IPS-18a (cell line): ENCODE measurements around the gene GARNL3.

Experiments
- H3K27ac ChIP-seq: one replicate; pipeline ENCODE4 v1.5.1; 2013; ENCODE audit warnings: low read length
- H3K27me3 ChIP-seq: one replicate; pipeline ENCODE4 v1.6.1; 2013; ENCODE audit warnings: mild to moderate bottlenecking, low read length; ENCODE audit not compliant: control insufficient read depth, insufficient read depth
- H3K36me3 ChIP-seq: one replicate; pipeline ENCODE4 v1.6.1; 2013; ENCODE audit warnings: low read depth, low read length; ENCODE audit not compliant: control insufficient read depth
- H3K4me1 ChIP-seq: one replicate; pipeline ENCODE4 v1.6.1; 2013; ENCODE audit warnings: low read depth, low read length; ENCODE audit not compliant: control insufficient read depth
- H3K4me3 ChIP-seq: one replicate; pipeline ENCODE4 v1.5.1; 2013; ENCODE audit warnings: low read length
- H3K9ac ChIP-seq: one replicate; pipeline ENCODE4 v1.6.1; 2013; ENCODE audit warnings: mild to moderate bottlenecking, low read length, moderate library complexity
- H3K9me3 ChIP-seq: one replicate; pipeline ENCODE4 v1.6.1; 2013; ENCODE audit warnings: low read depth, low read length; ENCODE audit not compliant: control insufficient read depth

Gene GARNL3

GRCh38 chr9:127264462-127265219, at the start of gene GARNL3:
GARNL3 (plus strand) TSS chr9:127264774; CDS start chr9:127264878, 104 bp downstream.
- Histone ChIP-seq H3K36me3 (no peaks in the 10 kb centered on the region), H3K4me3 (no peak within 1 kb of the TSS), H3K9ac (no peak within 1 kb of the TSS), H3K4me1 (peaks cover 11% of the 10 kb centered on the region), H3K27me3 (no peaks in the 10 kb centered on the region), H3K27ac (no peak within 1 kb of the TSS), H3K9me3 (no peaks in the 10 kb centered on the region)

- Histone ChIP-seq H3K9ac (no peak overlapping the region), H3K4me3 (no peak overlapping the region), H3K4me1 (peaks cover 7% of the 10 kb centered on the region), H3K27ac (no peak overlapping the region), H3K27me3 (no peaks in the 10 kb centered on the region), H3K36me3 (no peaks in the 10 kb centered on the region), H3K9me3 (no peaks in the 10 kb centered on the region)
Measured at GRCh38 chr9:127215268-127216209, 49.0 kb upstream of the GARNL3 start.

- H3K4me1 ChIP-seq: no peaks in the 10 kb centered on the region
- H3K4me3 ChIP-seq: no peak overlapping the region
- H3K36me3 ChIP-seq: no peaks in the 10 kb centered on the region
- H3K9me3 ChIP-seq: no peaks in the 10 kb centered on the region
- no peaks in the 10 kb centered on the region for H3K27me3 ChIP-seq
- no peak overlapping the region for H3K27ac ChIP-seq
- H3K9ac ChIP-seq: no peak overlapping the region
Measured at GRCh38 chr9:127216210-127216887, 48.2 kb upstream of the GARNL3 start.

GRCh38 chr9:127216888-127217217, 47.7 kb upstream of the GARNL3 start:
- Histone ChIP-seq H3K9me3 (no peaks in the 10 kb centered on the region), H3K27me3 (no peaks in the 10 kb centered on the region), H3K36me3 (no peaks in the 10 kb centered on the region), H3K9ac (no peak overlapping the region), H3K27ac (no peak overlapping the region), H3K4me1 (no peaks in the 10 kb centered on the region), H3K4me3 (no peak overlapping the region)

- H3K27ac ChIP-seq: no peak overlapping the region
- H3K4me1 ChIP-seq: peaks cover 4% of the 10 kb centered on the region
- no peak overlapping the region for H3K4me3 ChIP-seq
- peaks cover 8% of the 10 kb centered on the region for H3K27me3 ChIP-seq
- no peak overlapping the region for H3K9ac ChIP-seq
- no peaks in the 10 kb centered on the region for H3K9me3 ChIP-seq
- no peaks in the 10 kb centered on the region for H3K36me3 ChIP-seq
Measured at GRCh38 chr9:127218818-127219217, 45.8 kb upstream of the GARNL3 start.

GRCh38 chr9:127219520-127219919, 45.1 kb upstream of the GARNL3 start:
- Histone ChIP-seq H3K27ac (no peak overlapping the region), H3K4me1 (peaks cover 7% of the 10 kb centered on the region), H3K9ac (no peak overlapping the region), H3K27me3 (peaks cover 11% of the 10 kb centered on the region), H3K36me3 (no peaks in the 10 kb centered on the region), H3K4me3 (no peak overlapping the region), H3K9me3 (no peaks in the 10 kb centered on the region)

GRCh38 chr9:127221695-127222094, 42.9 kb upstream of the GARNL3 start:
- peaks cover 21% of the 10 kb centered on the region for H3K27me3 ChIP-seq
- no peaks in the 10 kb centered on the region for H3K9me3 ChIP-seq
- no peak overlapping the region for H3K27ac ChIP-seq
- no peak overlapping the region for H3K4me3 ChIP-seq
- no peaks in the 10 kb centered on the region for H3K36me3 ChIP-seq
- H3K9ac ChIP-seq: no peak overlapping the region
- peaks cover 7% of the 10 kb centered on the region for H3K4me1 ChIP-seq

- H3K4me3 ChIP-seq: no peak overlapping the region
- peaks cover 7% of the 10 kb centered on the region for H3K4me1 ChIP-seq
- H3K9me3 ChIP-seq: no peaks in the 10 kb centered on the region
- no peak overlapping the region for H3K9ac ChIP-seq
- peaks cover 27% of the 10 kb centered on the region for H3K27me3 ChIP-seq
- H3K27ac ChIP-seq: no peak overlapping the region
- H3K36me3 ChIP-seq: no peaks in the 10 kb centered on the region
Measured at GRCh38 chr9:127222388-127223095, 42.0 kb upstream of the GARNL3 start.

- peaks cover 7% of the 10 kb centered on the region for H3K4me1 ChIP-seq
- H3K4me3 ChIP-seq: no peak overlapping the region
- H3K27ac ChIP-seq: no peak overlapping the region
- H3K36me3 ChIP-seq: no peaks in the 10 kb centered on the region
- peaks cover 27% of the 10 kb centered on the region for H3K27me3 ChIP-seq
- no peaks in the 10 kb centered on the region for H3K9me3 ChIP-seq
- H3K9ac ChIP-seq: no peak overlapping the region
Measured at GRCh38 chr9:127223266-127223665, 41.3 kb upstream of the GARNL3 start.

GRCh38 chr9:127223810-127224177, 40.8 kb upstream of the GARNL3 start:
- Histone ChIP-seq H3K9me3 (no peaks in the 10 kb centered on the region), H3K4me1 (peaks cover 7% of the 10 kb centered on the region), H3K27ac (no peak overlapping the region), H3K27me3 (peaks cover 27% of the 10 kb centered on the region), H3K36me3 (no peaks in the 10 kb centered on the region), H3K4me3 (peak overlapping the region; percentile 64), H3K9ac (no peak overlapping the region)
